GM12878 (cell line): ENCODE data around the gene MFSD11.

Experiments used
- CBX5 ChIP-seq: sonication (generic); IDR thresholded peaks from 2 replicates; pipeline ENCODE4 v1.6.1; 2016; ENCODE audit warnings: low read depth, moderate library complexity, mild to moderate bottlenecking, inconsistent platforms
- CTCF ChIP-seq, 3 experiments: IDR thresholded peaks in 2 of 3; conservative IDR thresholded peaks in 1 of 3; 2 replicates each; pipeline ENCODE4 v1.5.1; 2011; ENCODE audit warnings: low read depth in 3 of 3, low read length in 3 of 3, mild to moderate bottlenecking in 3 of 3, control low read depth in 2 of 3, moderate library complexity in 2 of 3, inconsistent platforms in 1 of 3, mixed read lengths in 1 of 3; ENCODE audit not compliant: control insufficient read depth in 2 of 3, insufficient read depth in 1 of 3; ENCODE audit errors: extremely low read depth in 1 of 3
- HDAC2 ChIP-seq: fragments of 200-600 bp; sonication (generic); IDR thresholded peaks from 2 replicates; pipeline ENCODE4 v1.6.1; 2017
- JUNB ChIP-seq: IDR thresholded peaks from 2 replicates; pipeline ENCODE4 v1.6.1; 2016; ENCODE audit warnings: antibody characterized with exemption, mild to moderate bottlenecking
- JUND ChIP-seq: IDR thresholded peaks from 2 replicates; pipeline ENCODE4 v1.6.1; 2012; ENCODE audit warnings: low read depth, mild to moderate bottlenecking, low read length, improper control_type of control experiment, moderate library complexity
- MXI1 ChIP-seq: fragments of 150-350 bp; IDR thresholded peaks from 2 replicates; pipeline ENCODE4 v1.6.1; 2011; ENCODE audit warnings: low read depth, mild to moderate bottlenecking, inconsistent platforms, low read length, improper control_type of control experiment
- POLR2A ChIP-seq: IDR thresholded peaks from 2 replicates; pipeline ENCODE4 v1.6.1; 2011; ENCODE audit warnings: low read depth, mild to moderate bottlenecking, low read length
- RFX5 ChIP-seq: IDR thresholded peaks from 2 replicates; pipeline ENCODE4 v1.6.1; 2011; ENCODE audit warnings: low read depth, low read length, improper control_type of control experiment
- SP1 ChIP-seq: IDR thresholded peaks from one replicate; pipeline ENCODE4 v1.6.1; 2011; ENCODE audit warnings: low read depth, low read length
- YY1 ChIP-seq: IDR thresholded peaks from 2 replicates; pipeline ENCODE4 v1.6.1; 2011; ENCODE audit warnings: low read depth, mild to moderate bottlenecking, low read length
- ZNF274 ChIP-seq: IDR thresholded peaks from one replicate; pipeline ENCODE4 v1.8.0; 2011; ENCODE audit not compliant: insufficient read length, insufficient read depth

GRCh38 chr17:76805319-76805718, 67.4 kb downstream of the MFSD11 start:
- no peak for TF ChIP-seq CBX5
- TF ChIP-seq HDAC2 = no peak
- no peak for TF ChIP-seq JUNB
- TF ChIP-seq CTCF (IDR thresholded peaks at IDR 0.05 in 2 of 3, conservative IDR thresholded peaks at IDR 0.05 in 1 of 3; ENCODE audit: control insufficient read depth in 2 of 3, extremely low read depth in 1 of 3, insufficient read depth in 1 of 3, low read depth in 3 of 3, low read length in 3 of 3) = no peak
- no peak for TF ChIP-seq ZNF274
- TF ChIP-seq YY1 = no peak
- no peak for TF ChIP-seq POLR2A
- no peak for TF ChIP-seq SP1
- TF ChIP-seq RFX5 = no peak
- TF ChIP-seq JUND = no peak
- TF ChIP-seq MXI1 = no peak
